Gastroesophageal sphincter (tissue), 4 donors: ENCODE measurements around the gene CENPM. TPM values are rescaled to one million over a fixed set of nuclear protein-coding genes. Genes with fewer than 3 reads are reported as not detected.

Experiments used
- ATAC-seq: fragments of 150-250 bp; one replicate; pipeline ENCODE4 v1.9.1; 2016; ENCODE audit warnings: mild to moderate bottlenecking, moderate library complexity
- H3K27ac ChIP-seq, 4 donors: fragments of 200-600 bp; sonication (generic) in 3 of 4; 1 replicate in 3 of 4; 2 replicates in 1 of 4; pipeline ENCODE4 v1.5.1; 2016 to 2019
- H3K27me3 ChIP-seq: fragments of 200-600 bp; sonication (generic); one replicate; pipeline ENCODE4 v1.5.1; 2019
- H3K36me3 ChIP-seq, 2 donors: fragments of 200-600 bp; sonication (generic); one replicate each; pipeline ENCODE4 v1.5.1; 2019; ENCODE audit warnings: control low read depth in 1 of 2
- H3K4me1 ChIP-seq, 3 donors: fragments of 200-600 bp; sonication (generic); 1 replicate in 2 of 3; 2 replicates in 1 of 3; pipeline ENCODE4 v1.5.1; 2016 to 2019; ENCODE audit warnings: control low read depth in 2 of 3
- H3K4me3 ChIP-seq, 2 donors: fragments of 200-600 bp; sonication (generic); one replicate each; pipeline ENCODE4 v1.5.1; 2019; ENCODE audit warnings: mild to moderate bottlenecking in 1 of 2, moderate library complexity in 1 of 2
- H3K9me3 ChIP-seq, 3 donors: fragments of 200-600 bp; sonication (generic); one replicate each; pipeline ENCODE4 v1.5.1; 2017 to 2019; ENCODE audit warnings: control low read depth in 2 of 3
- CTCF ChIP-seq, 4 experiments: fragments of 200-600 bp in 2 of 4; fragments of 450-650 bp in 2 of 4; sonication (generic) in 1 of 4; IDR thresholded peaks; one replicate each; pipeline ENCODE4 v1.5.1; 2017 to 2019; ENCODE audit warnings: antibody characterized with exemption in 4 of 4, mild to moderate bottlenecking in 2 of 4, moderate library complexity in 2 of 4
- EP300 ChIP-seq: sonication (generic); formaldehyde crosslinking; IDR thresholded peaks from one replicate; pipeline ENCODE4 v1.6.1; 2017; ENCODE audit warnings: antibody characterized with exemption, mild to moderate bottlenecking
- POLR2A ChIP-seq, 2 donors: fragments of 450-650 bp; IDR thresholded peaks; one replicate each; pipeline ENCODE4 v1.6.1; 2017; ENCODE audit warnings: antibody characterized with exemption in 2 of 2, mild to moderate bottlenecking in 2 of 2, moderate library complexity in 1 of 2
- POLR2AphosphoS5 ChIP-seq: sonication (generic); formaldehyde crosslinking; IDR thresholded peaks from one replicate; pipeline ENCODE4 v1.6.1; 2017; ENCODE audit warnings: antibody characterized with exemption
- WGBS, 2 donors: methylation state at CpG; one replicate each; pipeline ENCODE4 v1.1.5; 2018; ENCODE audit warnings: low coverage in 1 of 2; 5-methylcytosine and 5-hydroxymethylcytosine counted together
- total RNA-seq, 4 donors: library from RNA; depleted of rRNA; stranded (reverse); fragments of >200 nt; gene quantifications; one replicate each; pipeline ENCODE4 v1.1.0, GENCODE V29; 2016

Gene CENPM
- total RNA-seq, 4 donors from 2014 or later: 1.9 to 3.4 TPM; not detected in 2

GRCh38 chr22:41966225-41966606, 19.3 kb upstream of the CENPM start:
- TF ChIP-seq POLR2A (IDR thresholded peaks at IDR 0.05) (no peak), CTCF (IDR thresholded peaks at IDR 0.05) (no peak), EP300 (no peak), POLR2AphosphoS5 (no peak)
- no peak overlapping the region for H3K4me3 ChIP-seq
- H3K36me3 ChIP-seq: no peaks in the 10 kb centered on the region
- H3K4me1 ChIP-seq: peaks cover 0 to 14% (median 0%) of the 10 kb centered on the region in 3 donors
- H3K27me3 ChIP-seq: peaks cover 21% of the 10 kb centered on the region
- H3K27ac ChIP-seq: no peak overlapping the region
- ATAC-seq: no peak
- no peaks in the 10 kb centered on the region for H3K9me3 ChIP-seq
- WGBS, 2 donors: 92% methylated on average over 2 of the region's 2 CpGs; no CpG with 5 or more reads in 1 of the 2 donors

GRCh38 chr22:41964112-41964491, 17.1 kb upstream of the CENPM start:
- no peak for ATAC-seq
- Histone ChIP-seq H3K27ac (no peak overlapping the region), H3K9me3 (no peaks in the 10 kb centered on the region), H3K27me3 (peaks cover 2% of the 10 kb centered on the region), H3K36me3 (no peaks in the 10 kb centered on the region), H3K4me3 (no peak overlapping the region), H3K4me1 (peaks cover 0 to 23% (median 0%) of the 10 kb centered on the region in 3 donors)
- no peak for TF ChIP-seq CTCF (IDR thresholded peaks at IDR 0.05)
- no peak for TF ChIP-seq POLR2A (IDR thresholded peaks at IDR 0.05)
- no peak for TF ChIP-seq EP300
- no peak for TF ChIP-seq POLR2AphosphoS5
- 41 to 58% methylated on average over 2 to 3 of the region's 5 CpGs for WGBS, 2 donors

- peaks cover 0 to 23% (median 0%) of the 10 kb centered on the region in 3 donors for H3K4me1 ChIP-seq
- ATAC-seq: peak; percentile 31
- TF ChIP-seq POLR2A (IDR thresholded peaks at IDR 0.05) (no peak), EP300 (no peak), CTCF (IDR thresholded peaks at IDR 0.05) (no peak), POLR2AphosphoS5 (no peak)
Observed at GRCh38 chr22:41963453-41964111, 16.6 kb upstream of the CENPM start.

GRCh38 chr22:41957941-41958556, 11.1 kb upstream of the CENPM start:
- ATAC-seq: peak; percentile 26
- peaks cover 0 to 19% (median 5%) of the 10 kb centered on the region in 3 donors for H3K4me1 ChIP-seq
- H3K9me3 ChIP-seq: no peaks in the 10 kb centered on the region
- 71% methylated on average over 2 of the region's 23 CpGs; no CpG with 5 or more reads in 1 of the 2 donors for WGBS, 2 donors
- TF ChIP-seq CTCF (IDR thresholded peaks at IDR 0.05) (peak in 1 of 4 experiments; percentile 2), EP300 (no peak)
- H3K36me3 ChIP-seq: no peaks in the 10 kb centered on the region
- H3K27ac ChIP-seq: no peak overlapping the region
- peaks cover 11% of the 10 kb centered on the region for H3K27me3 ChIP-seq
- peak overlapping the region in 1 of 2 donors; percentile 29 for H3K4me3 ChIP-seq

More at GRCh38 chr22:41963453-41964111, 16.6 kb upstream of the CENPM start:
- H3K36me3 ChIP-seq: no peaks in the 10 kb centered on the region
- no peak overlapping the region for H3K4me3 ChIP-seq
- H3K27me3 ChIP-seq: no peaks in the 10 kb centered on the region
- H3K27ac ChIP-seq: no peak overlapping the region
- H3K9me3 ChIP-seq: no peaks in the 10 kb centered on the region
- WGBS, 2 donors: 38 to 54% methylated on average over 5 to 8 of the region's 9 CpGs

GRCh38 chr22:41952713-41953112, 5.8 kb upstream of the CENPM start:
- no peak for ATAC-seq
- no peaks in the 10 kb centered on the region for H3K9me3 ChIP-seq
- peaks cover 0 to 6% (median 4%) of the 10 kb centered on the region in 3 donors for H3K4me1 ChIP-seq
- no peak overlapping the region for H3K4me3 ChIP-seq
- TF ChIP-seq POLR2AphosphoS5: no peak
- TF ChIP-seq POLR2A (IDR thresholded peaks at IDR 0.05): no peak
- TF ChIP-seq EP300: no peak
- no peak for TF ChIP-seq CTCF (IDR thresholded peaks at IDR 0.05)
- no peak overlapping the region for H3K27ac ChIP-seq
- 100% methylated on average over 1 of the region's 2 CpGs; no CpG with 5 or more reads in 1 of the 2 donors for WGBS, 2 donors
- H3K27me3 ChIP-seq: peaks cover 21% of the 10 kb centered on the region
- no peaks in the 10 kb centered on the region for H3K36me3 ChIP-seq
